GM12875 (cell line): ENCODE measurements around the gene COL9A3.

Source experiments
- H3K4me3 ChIP-seq: one replicate; pipeline ENCODE4 v1.5.1; 2011; ENCODE audit warnings: low read depth, low read length, control low read depth
- CTCF ChIP-seq: IDR thresholded peaks from 2 replicates; pipeline ENCODE4 v1.5.1; 2011; ENCODE audit warnings: low read depth, mild to moderate bottlenecking, control low read depth, inconsistent platforms, low read length, moderate library complexity, borderline replicate concordance; ENCODE audit not compliant: insufficient read depth

The COL9A3 gene

GRCh38 chr20:62885896-62886708 lies 69.3 kb downstream of the COL9A3 start:
- TF ChIP-seq CTCF: no peak

GRCh38 chr20:62886709-62887058 lies 69.8 kb downstream of the COL9A3 start:
- no peak overlapping the region for H3K4me3 ChIP-seq
- no peak for TF ChIP-seq CTCF

More at GRCh38 chr20:62885896-62886708, 69.3 kb downstream of the COL9A3 start:
- no peak overlapping the region for H3K4me3 ChIP-seq

GRCh38 chr20:62887152-62887859 lies 70.5 kb downstream of the COL9A3 start:
- TF ChIP-seq CTCF: no peak

GRCh38 chr20:62887860-62888239 lies 71.0 kb downstream of the COL9A3 start:
- no peak for TF ChIP-seq CTCF
- H3K4me3 ChIP-seq: no peak overlapping the region

More at GRCh38 chr20:62887152-62887859, 70.5 kb downstream of the COL9A3 start:
- H3K4me3 ChIP-seq: no peak overlapping the region

- no peak for TF ChIP-seq CTCF
- no peak overlapping the region for H3K4me3 ChIP-seq
Observed at GRCh38 chr20:62888406-62888805, 71.6 kb downstream of the COL9A3 start.

- H3K4me3 ChIP-seq: no peak overlapping the region
- no peak for TF ChIP-seq CTCF
Observed at GRCh38 chr20:62888910-62889309, 72.1 kb downstream of the COL9A3 start.

GRCh38 chr20:62889411-62889810 lies 72.6 kb downstream of the COL9A3 start:
- TF ChIP-seq CTCF: no peak
- no peak overlapping the region for H3K4me3 ChIP-seq
